ENCODE results near the gene INHBC.
"Not testable (repeated sequence)": the region's sequence is repeated elsewhere in the genome, so short reads cannot be mapped to it uniquely, and the experiment has no call there.

INHBC gene

DNA sequence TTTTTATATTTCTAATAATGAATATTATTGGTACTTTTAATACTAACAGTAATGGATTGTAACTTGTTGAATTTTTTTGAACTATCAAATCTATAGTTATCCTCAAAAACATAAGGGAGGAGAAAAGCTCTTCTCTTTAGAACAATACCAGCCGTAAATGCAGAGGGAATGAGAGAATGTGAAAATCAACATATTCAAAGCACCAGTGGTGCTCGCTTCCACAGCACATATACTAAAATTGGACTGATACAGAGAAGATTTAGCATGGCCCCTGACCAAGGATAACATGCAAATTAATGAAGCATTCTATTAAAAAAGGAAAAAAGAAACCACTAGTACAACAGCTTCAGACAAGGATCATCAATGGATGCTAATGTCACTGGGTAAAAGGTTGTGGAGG lies 19.5 kb upstream of the INHBC start:
- in situ Hi-C loops (cut with MboI; ENCODE audit: low pct_unique_long_range_greater_than_20kb, low sequenced_read_pairs, unreplicated experiment): no loop called here
- no peak for TF ChIP-seq CTCF (IDR thresholded peaks at IDR 0.05; ENCODE audit: extremely low read depth, insufficient read depth, missing control alignments)
- no peak for DNase-seq (ENCODE audit: low spot score)

DNA sequence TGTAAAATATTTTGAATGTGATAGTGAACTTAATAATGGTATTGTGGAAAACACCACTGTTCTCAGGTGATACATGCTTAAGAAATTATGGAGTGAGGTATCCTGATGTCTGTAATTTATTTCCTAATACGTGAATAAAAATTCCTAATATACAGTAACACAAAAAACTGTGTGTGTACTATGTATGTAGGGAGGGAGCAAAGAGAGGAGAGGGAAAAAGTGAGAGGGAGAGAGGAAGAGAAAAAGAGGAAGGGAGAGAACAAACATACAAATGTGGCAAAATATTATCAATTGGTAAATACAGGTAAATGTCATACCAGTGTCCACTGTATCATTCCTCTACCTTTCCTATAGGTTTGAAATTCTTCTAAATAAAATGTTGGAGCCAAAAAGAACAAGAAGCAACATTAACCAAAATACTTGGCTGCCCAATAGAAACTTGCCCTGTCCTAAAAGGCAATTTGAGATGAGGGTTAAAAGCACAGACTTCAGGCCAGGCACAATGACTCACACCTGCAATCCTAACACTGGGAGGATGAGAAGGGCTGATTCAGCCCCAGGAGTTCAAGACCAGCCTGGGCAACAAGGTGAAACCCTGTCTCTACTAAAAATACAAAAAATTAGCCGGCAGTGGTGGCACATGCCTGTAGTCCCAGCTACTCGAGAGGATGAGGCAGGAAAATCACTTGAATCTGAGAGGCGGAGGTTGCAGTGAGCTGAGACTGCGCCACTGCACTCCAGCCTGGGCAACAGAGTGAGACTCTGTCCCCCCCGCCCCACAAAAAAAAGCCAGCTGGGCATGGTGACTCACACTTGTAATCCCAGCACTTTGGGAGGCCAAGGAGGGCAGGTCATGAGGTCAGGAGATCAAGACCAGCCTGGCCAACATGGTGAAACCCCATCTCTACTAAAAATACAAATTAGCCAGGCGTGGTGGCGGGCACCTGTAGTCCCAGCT lies 18.3 kb upstream of the INHBC start:
- TF ChIP-seq CTCF (IDR thresholded peaks at IDR 0.05; ENCODE audit: extremely low read depth, insufficient read depth, missing control alignments): no peak
- DNase-seq (ENCODE audit: low spot score): no peak
- in situ Hi-C loops (cut with MboI; ENCODE audit: low pct_unique_long_range_greater_than_20kb, low sequenced_read_pairs, unreplicated experiment): no loop called here

DNA sequence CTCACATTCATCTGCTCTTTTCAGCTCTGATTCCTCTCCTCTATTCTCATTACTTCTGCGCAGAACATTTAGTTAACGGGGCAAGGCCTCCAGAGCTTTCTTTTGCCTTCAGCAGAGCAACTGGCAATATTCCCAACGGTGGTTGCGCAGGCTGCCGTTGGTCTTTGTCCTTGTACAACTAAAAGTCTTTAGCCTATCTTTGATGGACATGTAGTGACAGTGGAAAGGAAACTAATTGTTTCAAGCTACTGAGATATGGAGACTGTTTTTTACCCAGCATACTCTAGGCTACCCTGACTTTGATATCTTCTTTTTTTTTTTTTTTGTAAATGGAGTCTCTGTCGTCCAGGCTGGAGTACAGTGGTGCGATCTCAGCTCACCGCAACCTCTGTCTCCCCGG lies 16.3 kb upstream of the INHBC start:
- no peak for TF ChIP-seq CTCF (IDR thresholded peaks at IDR 0.05; ENCODE audit: extremely low read depth, insufficient read depth, missing control alignments)
- DNase-seq (ENCODE audit: low spot score): no peak
- in situ Hi-C loops (cut with MboI; ENCODE audit: low pct_unique_long_range_greater_than_20kb, low sequenced_read_pairs, unreplicated experiment): no loop called here

GRCh38 chr12:57419495-57419894 lies 15.1 kb upstream of the INHBC start:
- in situ Hi-C loops (cut with MboI; ENCODE audit: low pct_unique_long_range_greater_than_20kb, low sequenced_read_pairs, unreplicated experiment): no loop called here
- TF ChIP-seq CTCF (IDR thresholded peaks at IDR 0.05; ENCODE audit: extremely low read depth, insufficient read depth, missing control alignments): no peak
- no peak for DNase-seq (ENCODE audit: low spot score)

DNA sequence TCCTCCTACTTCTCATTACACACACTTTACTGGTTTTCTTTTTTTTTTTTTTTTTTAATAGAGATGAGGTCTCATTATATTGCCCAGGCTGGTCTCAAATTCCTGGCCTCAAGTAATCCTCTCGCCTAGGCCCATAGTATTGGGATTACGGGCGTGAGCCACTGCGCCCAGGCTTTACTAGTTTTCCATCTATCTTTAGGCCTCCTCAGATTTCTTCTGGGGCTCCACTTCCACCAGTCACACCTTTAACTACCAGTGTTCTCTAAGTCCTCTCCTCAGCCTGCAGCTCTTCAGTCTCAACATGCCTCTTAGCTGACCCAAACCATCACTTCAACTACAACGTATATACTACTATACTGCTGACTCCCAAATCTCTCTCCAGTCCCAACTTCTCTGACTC lies 14.1 kb upstream of the INHBC start:
- TF ChIP-seq CTCF (IDR thresholded peaks at IDR 0.05; ENCODE audit: extremely low read depth, insufficient read depth, missing control alignments): no peak
- no peak for DNase-seq (ENCODE audit: low spot score)
- in situ Hi-C loops (cut with MboI; ENCODE audit: low pct_unique_long_range_greater_than_20kb, low sequenced_read_pairs, unreplicated experiment): no loop called here

- DNase-seq (ENCODE audit: low spot score); in situ Hi-C loops (cut with MboI; ENCODE audit: low pct_unique_long_range_greater_than_20kb, low sequenced_read_pairs, unreplicated experiment): not testable (repeated sequence)
Measured at GRCh38 chr12:57426948-57427347, 7.6 kb upstream of the INHBC start.

- no peak for TF ChIP-seq CTCF (IDR thresholded peaks at IDR 0.05; ENCODE audit: extremely low read depth, insufficient read depth, missing control alignments)
- in situ Hi-C loops (cut with MboI; ENCODE audit: low pct_unique_long_range_greater_than_20kb, low sequenced_read_pairs, unreplicated experiment): no loop called here
- DNase-seq (ENCODE audit: low spot score): no peak
Measured at GRCh38 chr12:57428965-57429364, 5.6 kb upstream of the INHBC start.

All from GM13977 (cell line).